Measurements from ENCODE around the gene UGT2A1.

DNA sequence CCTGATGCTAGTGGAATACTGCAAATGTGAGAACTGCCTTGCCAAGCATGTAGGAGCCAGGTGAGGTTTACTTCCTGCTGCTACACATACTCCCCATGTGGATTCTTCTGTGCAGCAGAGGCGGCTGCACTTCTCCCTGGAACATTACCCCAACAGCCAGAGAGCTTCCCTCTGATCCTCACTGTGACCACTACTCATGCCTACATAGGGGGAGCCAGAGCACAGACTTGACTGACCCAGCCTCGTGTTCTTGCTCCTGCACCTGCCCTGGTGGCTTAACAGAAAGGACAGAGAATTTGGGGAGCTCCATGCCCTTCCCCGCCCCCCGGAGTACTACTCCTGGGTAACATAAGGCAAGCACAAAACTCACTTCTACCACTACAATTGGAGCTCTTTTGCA lies 52.0 kb downstream of the UGT2A1 start:
- TF ChIP-seq, protein P1, sequence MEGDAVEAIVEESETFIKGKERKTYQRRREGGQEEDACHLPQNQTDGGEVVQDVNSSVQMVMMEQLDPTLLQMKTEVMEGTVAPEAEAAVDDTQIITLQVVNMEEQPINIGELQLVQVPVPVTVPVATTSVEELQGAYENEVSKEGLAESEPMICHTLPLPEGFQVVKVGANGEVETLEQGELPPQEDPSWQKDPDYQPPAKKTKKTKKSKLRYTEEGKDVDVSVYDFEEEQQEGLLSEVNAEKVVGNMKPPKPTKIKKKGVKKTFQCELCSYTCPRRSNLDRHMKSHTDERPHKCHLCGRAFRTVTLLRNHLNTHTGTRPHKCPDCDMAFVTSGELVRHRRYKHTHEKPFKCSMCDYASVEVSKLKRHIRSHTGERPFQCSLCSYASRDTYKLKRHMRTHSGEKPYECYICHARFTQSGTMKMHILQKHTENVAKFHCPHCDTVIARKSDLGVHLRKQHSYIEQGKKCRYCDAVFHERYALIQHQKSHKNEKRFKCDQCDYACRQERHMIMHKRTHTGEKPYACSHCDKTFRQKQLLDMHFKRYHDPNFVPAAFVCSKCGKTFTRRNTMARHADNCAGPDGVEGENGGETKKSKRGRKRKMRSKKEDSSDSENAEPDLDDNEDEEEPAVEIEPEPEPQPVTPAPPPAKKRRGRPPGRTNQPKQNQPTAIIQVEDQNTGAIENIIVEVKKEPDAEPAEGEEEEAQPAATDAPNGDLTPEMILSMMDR (conservative IDR thresholded peaks at IDR 0.05 in 1 of 2, IDR thresholded peaks at IDR 0.05 in 1 of 2; ENCODE audit: low read depth in 1 of 2, low read length in 2 of 2), result no peak
- no peak for TF ChIP-seq EZH2 (IDR thresholded peaks at IDR 0.05; ENCODE audit: low read length, missing control alignments)
